ENCODE data around the gene IGFL1. TPM values are rescaled to one million over a fixed set of nuclear protein-coding genes. Genes with fewer than 3 reads are reported as not detected.
"Not testable (repeated sequence)": the region's sequence is repeated elsewhere in the genome, so short reads cannot be mapped to it uniquely, and the experiment has no call there.

IGFL1 gene
- total and polyA plus RNA-seq, 10 of the 15 experiments (the other 5 are each of a cell fraction or from before 2014, with no cell fraction given), result not detected

DNA sequence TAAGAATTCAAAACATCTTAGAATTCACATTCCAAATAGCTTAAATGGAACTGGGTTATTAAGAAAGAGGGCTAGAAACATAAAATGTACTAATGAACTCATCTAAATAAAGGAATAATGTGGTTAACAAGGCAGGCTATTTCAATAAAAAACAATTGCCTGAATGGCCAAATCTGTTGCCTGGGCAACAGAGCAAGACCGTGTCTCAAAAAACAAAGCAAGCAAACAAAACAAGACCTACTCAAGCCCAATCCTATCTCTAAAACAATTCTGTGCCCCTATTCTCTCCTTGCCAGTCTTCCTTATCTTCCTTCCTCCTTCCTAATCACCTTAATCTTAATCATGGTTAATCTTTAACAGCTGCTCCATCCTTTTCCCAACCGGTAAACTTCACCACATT is 12.1 kb downstream of the IGFL1 start (continued):
- TF ChIP-seq NFYA (IDR thresholded peaks at IDR 0.05; ENCODE audit: borderline replicate concordance, low read depth, low read length) (no peak), JUNB (IDR thresholded peaks at IDR 0.05) (no peak)

DNA sequence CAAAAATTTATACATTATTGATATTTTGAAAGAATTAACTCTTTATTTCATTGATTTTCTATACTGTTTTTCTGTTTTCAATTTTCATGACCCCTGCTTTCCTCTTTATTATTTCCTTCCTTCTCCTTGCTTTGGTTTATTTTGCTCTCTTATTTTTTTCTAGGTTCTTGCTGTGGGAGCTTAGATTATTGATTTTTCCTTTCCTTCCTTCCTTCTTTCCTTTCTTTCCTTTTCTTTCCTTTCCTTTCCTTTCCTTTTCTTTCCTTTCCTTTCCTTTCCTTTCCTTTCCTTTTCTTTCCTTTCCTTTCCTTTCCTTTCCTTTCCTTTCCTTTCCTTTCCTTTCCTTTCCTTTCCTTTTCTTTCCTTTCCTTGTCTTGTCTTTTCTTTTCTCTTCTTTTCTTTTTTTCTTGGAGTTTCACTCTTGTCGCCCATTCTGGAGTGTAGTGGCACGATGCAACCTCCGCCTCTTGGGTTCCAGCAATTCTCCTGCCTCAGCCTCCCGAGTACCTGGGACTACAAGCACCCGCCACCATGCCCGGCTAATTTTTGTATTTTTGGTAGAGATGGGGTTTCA is 13.6 kb downstream of the IGFL1 start:
- FAIRE-seq; H3K79me2 ChIP-seq (ENCODE audit: control insufficient read depth, insufficient read depth, low read length); CTCF ChIA-PET; in situ Hi-C loops (cut with MboI); H3K9me3 ChIP-seq (replicated peaks; ENCODE audit: control insufficient read depth, insufficient read depth, low read length); H3K9ac ChIP-seq (ENCODE audit: control insufficient read depth, insufficient read depth, low read length); ATAC-seq; RAD21 ChIA-PET (ENCODE audit: unreplicated experiment); BruUV-seq (replicated peaks); H3K4me3 ChIP-seq; H3K36me3 ChIP-seq (ENCODE audit: control insufficient read depth in 2 of 2, insufficient read depth in 2 of 2, low read length in 1 of 2); SMC1A ChIA-PET (ENCODE audit: uncharacterized antibody, unreplicated experiment); H3K4me1 ChIP-seq (ENCODE audit: control insufficient read depth, insufficient read depth, low read length); H3K27ac ChIP-seq (ENCODE audit: control insufficient read depth, insufficient read depth); H3K4me2 ChIP-seq (ENCODE audit: control insufficient read depth, insufficient read depth); POLR2A ChIA-PET; H4K20me1 ChIP-seq (ENCODE audit: control insufficient read depth, insufficient read depth); DNase-seq (ENCODE audit: low read depth, low spot score); intact Hi-C loops (cut with micrococcal nuclease; ENCODE audit: unreplicated experiment); H3K27me3 ChIP-seq (replicated peaks in 1 of 2; ENCODE audit: control insufficient read depth in 2 of 2, insufficient read depth in 2 of 2, low read length in 1 of 2); H2AFZ ChIP-seq (ENCODE audit: control insufficient read depth, low read depth, low read length): not testable (repeated sequence)
- WGBS (ENCODE audit: insufficient coverage, insufficient replicate concordance, low lambda C conversion rate, missing lambda C conversion rate), result 26% methylated on average over 6 of the region's 6 CpGs

DNA sequence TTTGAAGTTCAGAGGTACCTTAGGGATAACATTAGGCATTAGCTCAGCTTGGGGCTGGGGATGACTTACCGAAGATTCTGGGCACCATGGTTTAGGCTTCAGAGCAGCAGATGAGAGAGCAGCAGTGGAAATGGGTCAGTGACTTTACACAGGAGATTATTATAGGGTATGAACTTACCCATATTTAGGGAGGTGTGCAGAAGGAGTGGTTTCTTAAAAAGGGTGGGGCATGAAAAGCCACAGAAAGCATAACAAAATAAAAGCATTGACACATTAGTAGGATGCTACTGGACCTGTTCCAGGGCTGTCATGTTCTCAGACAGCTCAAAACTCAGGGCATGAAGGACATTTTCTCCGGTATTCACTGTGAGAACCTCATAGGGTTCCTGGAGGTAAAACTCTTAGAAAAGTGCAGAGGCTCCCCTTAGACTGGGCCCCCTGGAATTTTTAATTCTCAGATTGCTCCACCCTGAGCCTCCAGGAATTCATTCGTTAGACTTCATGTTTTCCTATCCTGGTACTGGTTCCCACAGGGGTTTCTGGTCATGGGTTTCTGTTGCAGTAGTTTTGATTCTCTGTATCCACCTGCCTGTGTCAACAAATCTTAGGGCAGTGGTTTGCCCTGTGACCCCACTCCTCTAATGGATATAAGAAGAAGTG is 20.7 kb downstream of the IGFL1 start:
- Histone ChIP-seq H2AFZ (ENCODE audit: control insufficient read depth, low read depth, low read length) (no peak overlapping the region), H3K9me3 (replicated peaks; ENCODE audit: control insufficient read depth, insufficient read depth, low read length) (no peaks in the 10 kb centered on the region), H3K27me3 (replicated peaks in 1 of 2; ENCODE audit: control insufficient read depth in 2 of 2, insufficient read depth in 2 of 2, low read length in 1 of 2) (no peaks in the 10 kb centered on the region; a peak in 2 of 4 replicates), H3K79me2 (ENCODE audit: control insufficient read depth, insufficient read depth, low read length) (no peaks in the 10 kb centered on the region), H3K4me2 (ENCODE audit: control insufficient read depth, insufficient read depth) (no peak overlapping the region), H3K4me1 (ENCODE audit: control insufficient read depth, insufficient read depth, low read length) (no peaks in the 10 kb centered on the region), H3K4me3 (no peak overlapping the region), H3K9ac (ENCODE audit: control insufficient read depth, insufficient read depth, low read length) (no peak overlapping the region), H3K27ac (ENCODE audit: control insufficient read depth, insufficient read depth) (no peak overlapping the region), H4K20me1 (ENCODE audit: control insufficient read depth, insufficient read depth) (no peaks in the 10 kb centered on the region), H3K36me3 (ENCODE audit: control insufficient read depth in 2 of 2, insufficient read depth in 2 of 2, low read length in 1 of 2) (no peaks in the 10 kb centered on the region)
- ChIA-PET CTCF (no interaction called here), POLR2A (no interaction called here), RAD21 (ENCODE audit: unreplicated experiment) (interaction anchor here (0.6 kb wide), 1 partner anchor 149 kb away, joined by 3 read pairs; no protein-coding TSS in a partner anchor), SMC1A (ENCODE audit: uncharacterized antibody, unreplicated experiment) (no interaction called here)
- intact Hi-C loops (cut with micrococcal nuclease; ENCODE audit: unreplicated experiment) (no loop called here), in situ Hi-C loops (cut with MboI) (no loop called here)
- BruUV-seq (replicated peaks), result no TSS peak
- FAIRE-seq (no peak), ATAC-seq (no peak), DNase-seq (ENCODE audit: low read depth, low spot score) (no peak)
- 40% methylated on average over 3 of the region's 3 CpGs for WGBS (ENCODE audit: insufficient coverage, insufficient replicate concordance, low lambda C conversion rate, missing lambda C conversion rate)
- no peak for TF ChIP-seq BCL3 (IDR thresholded peaks at IDR 0.05; ENCODE audit: borderline replicate concordance, insufficient read depth, low read depth, low read length, poor library complexity, severe bottlenecking)
- no peak for TF ChIP-seq HDAC2 (IDR thresholded peaks at IDR 0.05)
- TF ChIP-seq PML (IDR thresholded peaks at IDR 0.05; ENCODE audit: low read length), result no peak
- TF ChIP-seq RFX5 (IDR thresholded peaks at IDR 0.05; ENCODE audit: low read depth, low read length), result no peak
- no peak for TF ChIP-seq ZZZ3 (IDR thresholded peaks at IDR 0.05; ENCODE audit: control insufficient read depth, insufficient read length, low read depth)
- no peak for TF ChIP-seq CREB1 (IDR thresholded peaks at IDR 0.05; ENCODE audit: low read depth)
- TF ChIP-seq HCFC1 (IDR thresholded peaks at IDR 0.05; ENCODE audit: low read length), result no peak
- no peak for TF ChIP-seq TBL1XR1 (IDR thresholded peaks at IDR 0.05; ENCODE audit: low read depth, low read length)
- TF ChIP-seq ZBED1 (IDR thresholded peaks at IDR 0.05; ENCODE audit: borderline replicate concordance), result no peak
- TF ChIP-seq PAX8 (IDR thresholded peaks at IDR 0.05), result no peak
- TF ChIP-seq ATF7 (IDR thresholded peaks at IDR 0.05; ENCODE audit: low read depth), result no peak
- TF ChIP-seq, protein P1, sequence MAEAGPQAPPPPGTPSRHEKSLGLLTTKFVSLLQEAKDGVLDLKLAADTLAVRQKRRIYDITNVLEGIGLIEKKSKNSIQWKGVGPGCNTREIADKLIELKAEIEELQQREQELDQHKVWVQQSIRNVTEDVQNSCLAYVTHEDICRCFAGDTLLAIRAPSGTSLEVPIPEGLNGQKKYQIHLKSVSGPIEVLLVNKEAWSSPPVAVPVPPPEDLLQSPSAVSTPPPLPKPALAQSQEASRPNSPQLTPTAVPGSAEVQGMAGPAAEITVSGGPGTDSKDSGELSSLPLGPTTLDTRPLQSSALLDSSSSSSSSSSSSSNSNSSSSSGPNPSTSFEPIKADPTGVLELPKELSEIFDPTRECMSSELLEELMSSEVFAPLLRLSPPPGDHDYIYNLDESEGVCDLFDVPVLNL (IDR thresholded peaks at IDR 0.05; ENCODE audit: low read depth, low read length), result no peak
- TF ChIP-seq DPF2 (IDR thresholded peaks at IDR 0.05), result no peak

Data from GM12878 (cell line).